Measurements from ENCODE around the gene CCDC30. TPM values are rescaled to one million over a fixed set of nuclear protein-coding genes. Genes with fewer than 3 reads are reported as not detected.

The CCDC30 gene
- total RNA-seq, 4 donors from 2014 or later, result 0.99 to 4.1 (median 1.7) TPM

DNA sequence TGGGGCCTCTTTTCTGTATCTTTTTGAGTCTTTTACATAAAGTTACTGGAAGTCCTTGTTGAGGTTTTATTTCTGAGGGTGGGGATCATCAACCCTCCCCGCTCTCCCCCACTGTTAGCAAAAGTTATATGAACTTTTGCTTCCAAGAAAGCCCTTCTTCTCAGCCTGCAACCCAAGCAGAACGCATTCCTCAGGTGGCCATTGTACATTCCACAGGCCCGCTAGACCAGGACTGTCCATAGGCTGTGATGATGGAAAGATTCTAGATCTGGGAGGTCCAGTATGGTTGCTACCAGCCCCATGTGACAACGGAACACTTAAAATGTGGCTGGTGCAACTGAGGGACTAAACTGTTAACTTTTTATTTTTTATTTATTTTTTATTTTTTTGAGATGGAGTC, 207.3 kb downstream of the CCDC30 start:
- no peak overlapping the region for H3K4me3 ChIP-seq
- TF ChIP-seq CTCF (IDR thresholded peaks at IDR 0.05) (no peak), POLR2AphosphoS5 (IDR thresholded peaks at IDR 0.05) (no peak), EP300 (IDR thresholded peaks at IDR 0.05) (no peak), POLR2A (IDR thresholded peaks at IDR 0.05; ENCODE audit: low read depth) (no peak)
- intact Hi-C loops (cut with DNase I), result no loop called here
- peaks cover 22 to 84% (median 61%) of the 10 kb centered on the region in 4 donors for H3K36me3 ChIP-seq
- H3K27me3 ChIP-seq, result no peaks in the 10 kb centered on the region
- H3K27ac ChIP-seq (replicated peaks in 1 of 4), result no peak overlapping the region
- no peak for DNase-seq (ENCODE audit: extremely low spot score)
- WGBS, result 96% methylated on average over 4 of the region's 4 CpGs
- H3K4me1 ChIP-seq, result peaks cover 0 to 6% (median 5%) of the 10 kb centered on the region in 4 donors
- H3K9me3 ChIP-seq, result no peaks in the 10 kb centered on the region

DNA sequence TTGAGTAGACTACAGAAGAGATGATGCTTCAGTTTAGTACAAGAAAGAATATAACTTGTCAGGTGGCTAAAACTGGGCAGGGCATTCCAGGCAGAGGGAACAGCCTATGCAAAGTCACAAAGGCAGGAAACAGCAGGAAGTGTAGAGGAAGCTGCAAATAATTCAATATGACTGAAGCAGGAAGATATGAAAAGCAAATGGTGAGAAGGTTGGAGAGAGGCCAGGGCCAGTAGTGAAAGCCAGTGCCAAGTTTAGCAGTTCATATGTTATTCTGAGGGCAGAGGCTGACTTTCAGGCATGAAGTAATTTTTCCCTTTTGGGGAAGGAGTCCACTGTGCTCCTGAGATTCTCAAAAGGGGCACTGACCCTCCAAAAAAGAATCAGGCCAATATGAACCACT, 211.1 kb downstream of the CCDC30 start:
- no peak overlapping the region for H3K4me3 ChIP-seq
- no peak for TF ChIP-seq POLR2AphosphoS5 (IDR thresholded peaks at IDR 0.05)
- no peak for TF ChIP-seq POLR2A (IDR thresholded peaks at IDR 0.05; ENCODE audit: low read depth)
- H3K9me3 ChIP-seq, result no peaks in the 10 kb centered on the region
- peak overlapping the region in 1 of 4 donors; percentile 10 for H3K27ac ChIP-seq (replicated peaks in 1 of 4)
- intact Hi-C loops (cut with DNase I), result no loop called here
- no peaks in the 10 kb centered on the region for H3K27me3 ChIP-seq
- DNase-seq (ENCODE audit: extremely low spot score), result no peak
- H3K36me3 ChIP-seq, result peaks cover 8 to 60% (median 28%) of the 10 kb centered on the region in 4 donors
- H3K4me1 ChIP-seq, result peaks cover 0 to 6% (median 5%) of the 10 kb centered on the region in 4 donors

DNA sequence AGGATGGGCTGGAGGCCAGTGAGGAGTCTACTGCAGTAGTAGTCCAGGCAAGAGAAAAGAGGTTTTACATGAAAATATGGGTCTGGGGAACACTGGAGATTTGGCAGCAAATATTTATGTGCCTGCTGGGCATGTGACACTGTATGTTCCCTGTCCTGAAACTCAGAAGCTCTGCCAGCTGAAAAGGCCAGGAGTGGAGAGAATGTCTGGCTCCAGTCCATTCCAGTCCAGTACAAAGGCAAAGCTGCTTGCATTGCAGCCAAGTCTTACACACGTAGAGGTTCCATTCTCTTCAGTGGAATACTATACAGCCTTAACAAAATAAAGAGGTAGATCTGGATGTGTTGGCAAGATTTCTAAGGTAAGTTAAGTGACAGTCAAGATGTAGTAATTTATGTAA, 211.6 kb downstream of the CCDC30 start:
- H3K36me3 ChIP-seq, result peaks cover 8 to 57% (median 26%) of the 10 kb centered on the region in 4 donors
- H3K4me3 ChIP-seq, result no peak overlapping the region
- DNase-seq (ENCODE audit: extremely low spot score), result no peak
- H3K27ac ChIP-seq (replicated peaks in 1 of 4), result peak overlapping the region in 1 of 4 donors; percentile 10
- H3K9me3 ChIP-seq, result no peaks in the 10 kb centered on the region
- intact Hi-C loops (cut with DNase I), result no loop called here
- no peaks in the 10 kb centered on the region for H3K27me3 ChIP-seq
- 42% methylated on average over 1 of the region's 1 CpG for WGBS
- H3K4me1 ChIP-seq, result peaks cover 0 to 7% (median 5%) of the 10 kb centered on the region in 4 donors
- no peak for TF ChIP-seq EP300 (IDR thresholded peaks at IDR 0.05)
- no peak for TF ChIP-seq CTCF (IDR thresholded peaks at IDR 0.05)
- TF ChIP-seq POLR2AphosphoS5 (IDR thresholded peaks at IDR 0.05), result no peak
- TF ChIP-seq POLR2A (IDR thresholded peaks at IDR 0.05; ENCODE audit: low read depth), result no peak

DNA sequence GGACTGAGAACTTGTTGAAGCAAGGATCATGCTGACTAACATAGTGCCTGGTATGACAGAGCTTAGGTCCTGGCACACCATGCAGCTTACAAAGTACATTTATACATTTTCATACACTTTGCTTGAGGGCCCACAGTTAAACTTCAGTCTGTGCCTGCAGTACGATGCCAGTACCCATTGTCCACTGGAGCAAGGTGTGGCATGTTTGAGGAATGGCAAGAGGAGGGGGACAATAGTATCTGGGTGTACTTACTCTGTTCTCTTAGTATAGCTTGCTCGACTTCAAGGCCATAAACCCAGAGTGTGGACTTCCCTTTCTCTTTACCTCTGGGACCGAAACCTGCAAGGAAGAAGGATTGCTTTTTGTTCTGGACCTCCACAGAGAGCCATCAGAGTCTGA, 212.4 kb downstream of the CCDC30 start:
- WGBS, result 100% methylated on average over 3 of the region's 3 CpGs
- H3K36me3 ChIP-seq, result peaks cover 7 to 49% (median 20%) of the 10 kb centered on the region in 4 donors

DNA sequence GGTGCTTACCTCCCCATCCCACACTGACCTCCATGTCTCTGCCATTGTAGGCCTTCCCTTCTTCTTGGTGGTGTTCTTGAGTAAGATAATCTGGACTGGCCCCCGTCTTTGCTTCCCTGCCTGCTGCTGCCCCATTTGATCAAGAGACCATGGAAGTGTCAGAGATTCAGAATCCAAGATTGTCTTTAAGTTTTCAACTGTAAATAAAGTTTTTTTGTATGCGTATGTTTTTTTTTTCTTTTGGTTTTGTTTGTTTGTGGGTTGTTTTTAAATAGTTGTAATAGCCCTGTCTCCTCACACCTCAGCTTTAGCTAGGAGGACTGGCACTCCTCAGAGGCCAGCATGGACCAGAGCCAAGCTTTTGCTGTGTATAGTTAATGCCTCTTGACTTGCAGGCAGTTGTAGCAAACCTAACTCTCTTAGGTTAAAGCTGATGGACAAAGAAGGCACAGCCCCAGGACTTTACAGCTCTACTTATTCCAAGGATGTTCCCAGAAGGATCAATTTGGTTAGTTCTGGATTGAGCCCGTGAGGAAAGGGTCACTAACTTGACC, 213.5 kb downstream of the CCDC30 start:
- intact Hi-C loops (cut with DNase I), result no loop called here
- Histone ChIP-seq H3K27ac (replicated peaks in 1 of 4) (no peak overlapping the region), H3K4me1 (peaks cover 14 to 23% (median 19%) of the 10 kb centered on the region in 4 donors), H3K4me3 (no peak overlapping the region), H3K36me3 (peaks cover 3 to 37% (median 14%) of the 10 kb centered on the region in 4 donors), H3K9me3 (no peaks in the 10 kb centered on the region), H3K27me3 (no peaks in the 10 kb centered on the region)
- WGBS, result 95% methylated on average over 3 of the region's 3 CpGs
- TF ChIP-seq EP300 (IDR thresholded peaks at IDR 0.05) (no peak), POLR2A (IDR thresholded peaks at IDR 0.05; ENCODE audit: low read depth) (no peak), CTCF (IDR thresholded peaks at IDR 0.05) (no peak), POLR2AphosphoS5 (IDR thresholded peaks at IDR 0.05) (no peak)
- no peak for DNase-seq (ENCODE audit: extremely low spot score)

More for the DNA sequence above, 212.4 kb downstream of the CCDC30 start:
- Histone ChIP-seq H3K9me3 (no peaks in the 10 kb centered on the region), H3K4me3 (no peak overlapping the region), H3K27ac (replicated peaks in 1 of 4) (no peak overlapping the region), H3K27me3 (no peaks in the 10 kb centered on the region), H3K4me1 (peaks cover 4 to 14% (median 10%) of the 10 kb centered on the region in 4 donors)
- intact Hi-C loops (cut with DNase I), result no loop called here
- TF ChIP-seq POLR2AphosphoS5 (IDR thresholded peaks at IDR 0.05) (no peak), POLR2A (IDR thresholded peaks at IDR 0.05; ENCODE audit: low read depth) (no peak), EP300 (IDR thresholded peaks at IDR 0.05) (no peak), CTCF (IDR thresholded peaks at IDR 0.05) (no peak)
- DNase-seq (ENCODE audit: extremely low spot score), result no peak

Measured in esophagus muscularis mucosa (tissue), 4 donors.